Raji (cell line): ENCODE results near the gene SLC6A5.

Experiments used
- POLR2A ChIP-seq: IDR thresholded peaks from 2 replicates; pipeline ENCODE4 v1.6.1; 2011; ENCODE audit warnings: low read depth, low read length, control low read depth; ENCODE audit not compliant: insufficient read depth

SLC6A5 gene

DNA sequence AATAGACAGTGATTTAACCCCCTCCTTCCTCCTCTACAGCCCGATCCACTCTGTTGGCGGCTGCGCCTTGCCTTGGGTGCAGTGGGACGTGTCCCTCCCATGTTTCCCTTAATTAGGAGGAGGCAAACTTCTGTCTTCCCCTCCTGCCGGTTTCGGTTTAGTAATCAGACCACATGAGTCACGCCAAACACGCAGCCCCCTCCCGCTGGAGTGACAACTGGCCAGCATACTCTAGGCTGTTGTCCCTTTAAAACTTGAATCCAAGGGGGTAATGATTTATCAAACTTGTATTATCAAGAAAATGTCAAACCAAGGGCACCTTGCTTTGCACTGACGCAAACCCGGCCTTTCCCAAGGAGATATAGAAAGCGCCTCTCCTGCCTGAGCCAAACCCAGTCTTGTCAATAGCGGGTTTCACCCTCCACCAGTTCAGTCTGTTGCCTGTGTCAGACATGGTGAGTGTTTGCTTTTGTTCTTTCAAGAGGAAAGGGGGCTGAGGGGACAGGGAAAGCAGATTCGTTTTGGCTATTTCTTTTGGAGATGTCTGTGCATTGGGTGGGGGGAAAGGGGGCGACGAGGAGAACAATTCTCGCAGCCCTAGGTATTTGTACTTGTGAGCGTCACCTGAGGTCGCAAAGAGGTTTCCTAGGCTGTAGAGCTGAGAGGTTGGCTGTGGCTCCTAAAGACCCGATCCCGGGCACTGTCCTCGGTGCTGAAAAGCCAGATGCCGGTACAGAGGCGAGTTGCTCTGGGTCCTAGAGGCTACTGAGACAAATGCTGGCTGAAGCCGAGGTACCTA is at the start of gene SLC6A5:
SLC6A5 (plus strand) TSS at position 388 of the 799 bp plus-strand sequence; CDS start at position 453, 65 bp downstream.
- TF ChIP-seq POLR2A = no peak

DNA sequence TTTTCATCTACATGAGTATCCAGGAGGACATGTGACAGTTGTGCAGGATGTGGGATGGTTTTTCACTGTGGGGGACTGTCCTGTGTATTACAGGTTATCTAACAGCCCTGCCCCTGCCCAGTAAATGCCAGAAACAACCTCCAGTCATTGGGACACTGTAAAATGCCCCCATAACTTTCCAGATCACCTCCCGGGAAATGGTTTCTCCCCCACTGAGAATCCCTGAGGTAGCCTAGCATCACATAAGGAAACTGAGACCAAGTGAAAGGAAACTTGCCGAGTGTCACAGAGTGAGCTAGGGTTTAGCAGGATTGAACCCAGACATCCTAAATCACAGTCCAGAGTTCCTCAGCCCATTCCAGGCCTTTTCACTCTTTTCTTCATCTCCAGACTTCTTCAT is 48.3 kb upstream of the SLC6A5 start:
- no peak for TF ChIP-seq POLR2A

DNA sequence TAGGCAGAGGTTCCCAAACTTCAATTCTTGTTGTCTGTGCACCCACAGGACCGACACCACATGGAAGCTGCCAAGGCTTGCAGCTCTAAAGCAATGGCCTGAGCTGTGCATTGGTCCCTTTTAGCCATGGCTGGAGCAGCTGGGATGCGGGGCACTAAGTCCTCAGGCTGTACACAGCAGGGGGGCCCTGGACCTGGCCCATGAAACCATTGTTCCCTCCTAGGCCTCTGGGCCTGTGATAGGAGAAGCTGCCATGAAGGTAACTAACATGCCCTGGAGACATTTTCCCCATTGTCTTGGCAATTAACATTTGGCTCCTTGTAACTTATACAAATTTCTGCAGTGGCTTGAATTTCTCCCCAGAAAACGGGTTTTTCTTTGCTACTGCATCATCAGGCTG is 43.6 kb upstream of the SLC6A5 start:
- no peak for TF ChIP-seq POLR2A

DNA sequence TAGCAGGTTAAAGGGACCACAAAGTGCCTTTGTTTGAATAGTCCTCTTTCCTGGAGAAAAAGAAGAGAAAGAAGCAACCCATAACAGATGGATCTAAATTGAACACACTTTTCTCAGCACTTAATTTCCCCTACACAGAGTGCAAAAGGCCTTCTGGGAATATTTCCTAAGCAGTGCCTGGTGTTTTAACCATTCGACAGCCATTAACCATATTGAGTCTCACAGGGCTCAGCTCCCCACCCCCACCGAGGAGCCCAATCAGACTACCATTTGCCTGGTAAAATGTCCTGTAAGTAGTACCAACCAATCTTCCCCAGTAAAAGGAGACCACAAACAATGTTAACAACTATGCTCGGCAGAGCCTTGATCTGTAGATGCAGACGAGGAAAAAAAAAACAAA is 40.7 kb upstream of the SLC6A5 start:
- no peak for TF ChIP-seq POLR2A

DNA sequence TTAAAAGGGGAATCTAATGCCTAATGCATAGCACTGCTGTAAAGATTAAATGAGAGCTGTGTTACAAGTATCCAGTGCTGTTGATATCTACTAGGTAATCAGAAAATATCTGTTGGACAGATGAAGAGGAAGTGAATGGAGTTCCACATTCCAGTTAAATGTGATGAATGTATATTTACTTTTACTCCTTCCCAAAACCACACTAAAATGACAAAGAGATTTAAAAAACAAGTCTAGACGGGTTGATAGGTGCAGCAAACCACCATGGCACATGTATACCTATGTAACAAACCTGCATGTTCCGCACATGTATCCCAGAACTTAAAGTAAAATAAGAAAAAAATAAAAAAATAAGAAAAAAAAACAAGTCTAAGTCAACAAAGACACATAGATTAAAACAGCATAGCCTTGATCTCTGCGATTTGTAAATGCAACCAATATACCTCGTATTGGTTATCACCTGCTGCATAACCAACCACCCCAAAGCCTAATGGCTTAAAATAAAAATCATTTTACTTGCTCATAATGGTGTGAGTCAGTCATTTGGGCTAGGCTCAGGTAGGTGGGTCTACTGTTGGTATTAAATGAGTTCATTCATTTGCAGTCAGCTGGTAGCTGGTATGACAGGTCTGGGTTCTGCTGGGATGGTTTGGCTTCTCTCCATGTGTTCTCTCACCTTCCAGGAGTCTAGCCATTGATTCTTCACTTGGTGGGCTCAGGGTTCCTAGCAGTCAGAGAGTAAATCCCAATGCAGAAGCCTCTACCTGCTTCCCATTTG is 39.7 kb upstream of the SLC6A5 start:
- TF ChIP-seq POLR2A = no peak

DNA sequence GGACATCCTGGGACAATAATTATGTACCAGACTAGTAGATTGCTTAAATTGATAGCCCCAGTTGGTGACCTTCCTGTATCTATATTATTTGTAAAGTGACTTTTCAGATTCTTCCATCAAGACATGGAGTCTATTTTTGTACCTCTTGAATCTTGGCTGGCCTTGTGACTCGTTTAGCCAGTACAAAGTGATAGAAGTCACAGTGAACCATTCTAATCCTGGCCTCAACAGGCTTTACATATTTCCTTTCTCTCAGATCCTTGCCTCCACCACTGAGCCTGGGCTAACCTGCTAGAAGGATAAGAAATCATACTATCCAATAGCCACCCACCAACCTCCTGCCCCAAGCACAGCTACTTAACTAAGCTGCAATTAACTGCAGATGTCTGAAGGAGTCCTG is 37.5 kb upstream of the SLC6A5 start:
- no peak for TF ChIP-seq POLR2A

DNA sequence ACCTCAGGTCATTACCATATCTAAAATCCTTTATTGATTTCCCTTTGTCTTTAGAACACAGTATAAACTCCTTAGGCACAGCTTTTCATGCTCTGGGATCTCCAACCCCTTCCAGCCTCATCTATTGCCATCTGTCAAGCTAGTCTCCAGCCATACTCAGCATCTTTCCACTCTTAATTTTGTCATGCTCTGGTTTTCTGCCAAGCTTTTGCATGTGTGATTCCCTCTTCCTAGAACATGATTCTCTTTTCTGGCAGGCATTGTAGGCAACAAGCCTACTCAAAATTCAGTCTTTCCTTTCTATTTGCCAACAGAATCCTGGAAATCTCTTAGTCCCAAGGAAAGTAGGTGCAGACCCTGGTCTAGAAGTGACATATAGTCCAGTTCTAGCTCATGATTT is 35.5 kb upstream of the SLC6A5 start:
- no peak for TF ChIP-seq POLR2A

DNA sequence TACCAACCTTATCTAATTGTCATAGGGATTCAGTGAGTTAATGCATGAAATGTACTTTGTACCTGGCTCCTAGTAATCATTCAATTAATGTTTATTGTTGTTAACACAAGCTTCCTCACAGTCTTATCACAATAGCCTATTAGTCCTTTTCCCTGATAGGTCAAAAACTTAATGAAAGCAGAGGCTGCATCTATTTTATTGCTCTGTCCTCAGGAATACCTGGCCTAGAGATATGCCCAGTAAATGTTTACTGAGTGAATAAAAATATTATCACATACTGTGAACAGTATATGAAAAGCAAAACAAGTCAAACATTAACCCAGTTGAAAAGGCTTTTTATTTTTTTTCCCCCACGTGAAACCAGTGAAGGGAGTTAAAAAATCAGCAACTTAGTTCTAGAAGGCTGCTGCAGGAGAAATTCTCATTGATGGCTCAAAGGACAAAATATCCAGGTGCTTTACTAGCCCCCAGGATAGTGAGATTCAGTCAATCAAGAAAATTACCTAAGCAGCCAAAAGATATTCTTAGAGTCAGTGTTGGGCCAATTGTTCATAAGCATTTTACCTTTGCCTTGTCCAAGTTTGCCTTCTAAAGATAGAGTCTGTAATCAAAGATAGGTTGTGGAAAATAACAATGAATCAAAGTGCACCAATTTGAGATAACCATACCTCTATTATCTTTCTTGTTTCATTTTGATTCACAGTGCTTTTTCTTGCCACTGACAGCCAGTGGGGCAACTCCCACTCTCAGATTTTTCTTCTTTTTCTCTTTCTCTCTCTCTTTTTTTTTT is 34.4 kb upstream of the SLC6A5 start:
- no peak for TF ChIP-seq POLR2A

DNA sequence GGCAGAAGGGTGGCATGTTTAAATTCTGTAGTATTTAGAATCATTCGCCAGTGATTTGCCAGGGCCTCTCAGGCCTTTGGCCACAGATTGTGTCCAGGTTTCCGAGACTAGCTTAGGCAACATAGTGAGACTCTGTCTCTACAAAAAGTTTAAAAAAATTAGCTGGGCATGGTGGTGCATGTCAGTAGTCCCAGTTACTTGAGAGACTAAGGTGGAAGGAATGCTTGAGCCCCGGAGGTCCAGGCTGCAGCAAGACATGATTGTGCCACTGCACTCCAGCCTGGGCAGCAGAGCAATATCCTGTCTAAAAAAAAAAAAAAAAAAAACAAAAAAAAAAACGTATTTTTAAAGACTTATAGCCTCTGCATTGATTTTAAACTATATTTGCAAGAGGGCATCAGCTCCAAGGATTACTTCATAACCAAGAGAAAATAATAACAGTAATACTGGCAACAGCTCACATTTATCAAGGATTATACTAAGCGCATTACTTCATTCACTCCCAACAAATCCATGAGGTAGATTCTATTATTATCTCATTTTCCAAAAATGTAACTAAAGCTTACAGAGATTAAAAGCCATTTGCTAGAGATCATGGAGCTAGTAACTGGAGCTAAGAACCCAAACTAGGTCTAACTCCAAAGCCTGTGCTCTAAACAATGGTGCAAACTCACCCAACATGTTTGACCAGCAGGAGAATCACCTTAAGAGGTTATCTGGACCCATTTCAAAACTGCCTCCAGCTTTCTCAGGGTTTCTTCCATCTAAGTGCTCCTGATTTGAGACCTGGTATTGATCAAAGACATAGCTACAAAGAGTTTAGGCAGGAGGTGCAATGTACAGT is 32.6 kb upstream of the SLC6A5 start:
- TF ChIP-seq POLR2A = no peak

DNA sequence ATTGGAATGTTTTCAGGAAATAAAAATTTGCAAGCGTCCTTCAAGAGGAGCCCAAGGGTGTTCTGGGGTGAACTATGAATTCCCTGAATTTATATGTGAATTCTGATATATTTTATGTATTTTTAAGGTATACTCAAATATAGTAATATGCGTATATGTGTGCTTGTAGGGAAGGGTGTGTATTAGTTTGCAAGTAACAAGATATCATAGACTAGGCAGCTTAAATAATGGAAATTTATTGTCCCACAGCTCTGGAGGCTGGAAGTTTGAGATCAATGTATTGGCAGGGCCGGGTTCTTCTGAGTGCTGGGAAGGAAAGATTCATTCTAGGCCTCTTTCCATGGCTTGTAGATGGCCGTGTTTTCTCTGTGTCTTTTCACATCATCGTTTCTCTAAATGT is 16.2 kb upstream of the SLC6A5 start:
- no peak for TF ChIP-seq POLR2A

DNA sequence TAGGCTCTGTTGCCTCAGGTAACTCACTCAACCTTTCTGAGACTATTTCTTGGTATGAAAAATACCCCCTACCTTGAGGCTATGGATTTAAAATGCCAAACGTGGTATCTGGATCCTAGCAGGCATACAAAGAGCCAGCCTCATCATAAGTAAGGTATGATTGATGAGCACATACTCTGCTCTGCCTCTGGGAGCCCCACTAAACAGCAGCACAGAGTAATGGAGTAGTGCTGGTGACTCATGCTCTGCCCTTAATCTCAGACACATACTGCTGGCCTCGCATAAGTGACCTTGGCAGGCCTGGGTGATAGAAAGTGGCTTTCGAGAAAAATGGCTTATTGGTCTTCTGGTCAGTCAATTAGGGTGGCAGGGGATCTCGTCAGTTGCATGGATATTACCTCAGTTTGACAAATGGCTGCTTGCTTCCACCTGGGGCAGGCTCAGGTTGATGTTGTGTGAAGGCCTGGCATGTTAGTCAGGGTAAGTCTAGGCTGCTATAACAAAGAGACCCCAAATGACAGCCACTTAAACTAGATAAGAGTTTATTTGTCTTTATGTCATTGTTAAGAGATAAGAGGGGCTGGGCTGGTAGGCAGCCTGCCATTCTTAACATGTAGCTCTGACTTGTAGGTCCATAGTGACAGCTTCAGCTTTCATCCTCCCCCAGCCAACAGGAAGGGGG is 15.2 kb upstream of the SLC6A5 start:
- TF ChIP-seq POLR2A = no peak

DNA sequence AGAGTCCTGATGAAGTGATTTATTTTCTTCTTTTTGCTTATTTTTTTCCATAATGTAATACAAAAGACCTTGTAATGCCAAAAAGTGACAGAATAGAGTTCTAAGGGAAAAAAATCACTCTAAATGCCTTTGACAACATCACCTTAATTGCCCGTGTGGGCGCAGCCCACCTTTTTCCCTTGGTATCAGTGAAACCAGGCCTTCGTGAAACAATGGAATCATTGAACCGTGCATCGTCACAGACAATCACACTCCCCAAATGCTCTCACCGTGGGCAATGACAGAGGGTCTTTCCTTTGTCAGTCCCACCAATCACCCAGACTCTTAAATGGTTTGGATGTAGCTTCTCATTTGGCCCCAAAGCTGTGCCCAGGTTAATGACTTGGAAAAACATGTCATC is 9.6 kb upstream of the SLC6A5 start:
- no peak for TF ChIP-seq POLR2A

DNA sequence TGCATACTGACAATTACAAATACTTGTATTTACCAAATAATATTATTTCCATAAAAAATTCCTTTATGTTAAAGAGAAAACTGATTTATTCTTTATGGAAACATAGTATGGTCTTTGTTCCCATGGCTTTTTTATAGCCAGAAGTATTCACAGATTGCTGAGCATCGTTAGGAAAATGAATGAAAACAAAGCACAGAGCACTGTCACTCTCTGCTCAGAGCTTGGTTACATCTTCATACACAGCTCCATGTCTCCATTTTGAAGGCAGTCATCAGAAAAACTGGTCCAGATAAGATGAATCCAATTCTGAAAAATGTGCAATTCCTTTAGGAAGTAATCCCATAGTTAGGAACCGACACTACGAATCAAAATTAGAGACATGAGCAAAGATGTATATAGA is 9.0 kb upstream of the SLC6A5 start:
- no peak for TF ChIP-seq POLR2A

DNA sequence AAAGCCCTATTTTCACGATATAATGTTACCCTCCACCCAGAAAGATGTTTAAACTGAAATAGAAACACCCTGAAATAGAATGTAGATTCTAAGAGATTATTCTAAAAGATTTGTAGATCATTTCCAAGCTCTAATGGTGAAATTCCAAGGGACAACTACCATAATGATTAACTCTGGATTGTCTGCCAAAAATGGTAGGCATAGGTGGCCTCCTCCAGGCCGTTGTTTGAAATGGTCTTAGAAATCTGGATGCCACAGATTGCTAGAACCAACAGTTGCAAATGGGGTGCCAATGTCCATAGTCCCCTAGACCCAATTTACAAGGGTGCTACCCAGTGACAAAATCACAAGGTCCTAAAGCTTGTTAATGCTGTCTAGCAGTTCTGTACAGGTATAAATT is 6.7 kb upstream of the SLC6A5 start:
- TF ChIP-seq POLR2A = no peak
